Measurements from ENCODE around the gene TSSK3. TPM values are rescaled to one million over a fixed set of nuclear protein-coding genes. Genes with fewer than 3 reads are reported as not detected.
A peak's percentile ranks its signal among the peaks of the same experiment; 100 is the strongest.

Gene TSSK3
- 0.85 TPM for polyA plus RNA-seq (2012; ENCODE audit: insufficient read depth, insufficient read length, low read depth)

- Histone ChIP-seq H3K4me3 (ENCODE audit: low read depth, low read length) (peak within 1 kb of the TSS; percentile 35), H3K9me3 (no peaks in the 10 kb centered on the region), H3K36me3 (no peaks in the 10 kb centered on the region), H3K27me3 (no peaks in the 10 kb centered on the region), H3K4me1 (no peaks in the 10 kb centered on the region)
- no peak for DNase-seq
- TF ChIP-seq CTCF (IDR thresholded peaks at IDR 0.05; ENCODE audit: low read depth, low read length): no peak
Observed at GRCh38 chr1:32362474-32363313, at the start of gene TSSK3, which contains the start of gene FAM229A. Gene TSSK3 (plus strand): TSS chr1:32362539. CDS start chr1:32362702, 163 bp downstream. Gene FAM229A (minus strand): TSS chr1:32362485. CDS start chr1:32362091, 394 bp downstream.

GRCh38 chr1:32316903-32317277, 45.4 kb upstream of the TSSK3 start:
- no peaks in the 10 kb centered on the region for H3K36me3 ChIP-seq
- no peak overlapping the region for H3K4me3 ChIP-seq (ENCODE audit: low read depth, low read length)
- TF ChIP-seq CTCF (IDR thresholded peaks at IDR 0.05; ENCODE audit: low read depth, low read length): no peak
- no peak for DNase-seq
- H3K9me3 ChIP-seq: no peaks in the 10 kb centered on the region
- H3K27me3 ChIP-seq: no peaks in the 10 kb centered on the region
- no peaks in the 10 kb centered on the region for H3K4me1 ChIP-seq

- no peaks in the 10 kb centered on the region for H3K36me3 ChIP-seq
- H3K9me3 ChIP-seq: no peaks in the 10 kb centered on the region
- DNase-seq: no peak
- no peaks in the 10 kb centered on the region for H3K4me1 ChIP-seq
- no peak overlapping the region for H3K4me3 ChIP-seq (ENCODE audit: low read depth, low read length)
- H3K27me3 ChIP-seq: no peaks in the 10 kb centered on the region
- TF ChIP-seq CTCF (IDR thresholded peaks at IDR 0.05; ENCODE audit: low read depth, low read length): no peak
Observed at GRCh38 chr1:32318127-32318869, 44.0 kb upstream of the TSSK3 start.

- no peaks in the 10 kb centered on the region for H3K9me3 ChIP-seq
- no peaks in the 10 kb centered on the region for H3K4me1 ChIP-seq
- no peaks in the 10 kb centered on the region for H3K27me3 ChIP-seq
- DNase-seq: no peak
- H3K4me3 ChIP-seq (ENCODE audit: low read depth, low read length): no peak overlapping the region
- no peaks in the 10 kb centered on the region for H3K36me3 ChIP-seq
- TF ChIP-seq CTCF (IDR thresholded peaks at IDR 0.05; ENCODE audit: low read depth, low read length): no peak
Observed at GRCh38 chr1:32321712-32322291, 40.5 kb upstream of the TSSK3 start.

- Histone ChIP-seq H3K4me3 (ENCODE audit: low read depth, low read length) (no peak overlapping the region), H3K27me3 (no peaks in the 10 kb centered on the region), H3K4me1 (no peaks in the 10 kb centered on the region), H3K36me3 (peaks cover 10% of the 10 kb centered on the region), H3K9me3 (no peaks in the 10 kb centered on the region)
- no peak for DNase-seq
- TF ChIP-seq CTCF (IDR thresholded peaks at IDR 0.05; ENCODE audit: low read depth, low read length): no peak
Observed at GRCh38 chr1:32327204-32327603, 35.1 kb upstream of the TSSK3 start.
